Progenitor cell of endocrine pancreas (in vitro differentiated cells): ENCODE results near the gene NOX3. TPM values are rescaled to one million over a fixed set of nuclear protein-coding genes. Genes with fewer than 3 reads are reported as not detected.

Experiments
- DNase-seq: peaks from one replicate; pipeline ENCODE4 v3.0.0; 2021; ENCODE audit warnings: low spot score; ENCODE audit not compliant: unreplicated experiment
- H3K27ac Mint-ChIP-seq: 2 replicates; pipeline ENCODE4 v1.8.0; 2021; ENCODE audit warnings: mild to moderate bottlenecking, moderate library complexity, mixed read lengths
- H3K27me3 Mint-ChIP-seq: 2 replicates; pipeline ENCODE4 v1.8.0; 2021; ENCODE audit warnings: mixed read lengths
- H3K36me3 Mint-ChIP-seq: 2 replicates; pipeline ENCODE4 v1.8.0; 2022; ENCODE audit warnings: mixed read lengths; ENCODE audit not compliant: insufficient read depth
- H3K4me1 Mint-ChIP-seq: 2 replicates; pipeline ENCODE4 v1.8.0; 2021; ENCODE audit warnings: low read depth, mixed read lengths
- H3K4me3 Mint-ChIP-seq: 2 replicates; pipeline ENCODE4 v1.8.0; 2021; ENCODE audit warnings: low read depth, mild to moderate bottlenecking, moderate library complexity, mixed read lengths
- H3K9me3 Mint-ChIP-seq: 2 replicates; pipeline ENCODE4 v1.8.0; 2021; ENCODE audit warnings: low read depth, mixed read lengths
- CTCF ChIP-seq: fragments of 200-600 bp; sonication (generic); IDR thresholded peaks from one replicate; pipeline ENCODE4 v1.5.0; 2021; ENCODE audit warnings: antibody characterized with exemption, mild to moderate bottlenecking; ENCODE audit not compliant: unreplicated experiment
- total RNA-seq: library from RNA; stranded (reverse); gene quantifications from 2 replicates; pipeline ENCODE4 v1.2.1, GENCODE V29; 2021

NOX3 gene
- total RNA-seq, 1 donor from 2014 or later, result not detected

DNA sequence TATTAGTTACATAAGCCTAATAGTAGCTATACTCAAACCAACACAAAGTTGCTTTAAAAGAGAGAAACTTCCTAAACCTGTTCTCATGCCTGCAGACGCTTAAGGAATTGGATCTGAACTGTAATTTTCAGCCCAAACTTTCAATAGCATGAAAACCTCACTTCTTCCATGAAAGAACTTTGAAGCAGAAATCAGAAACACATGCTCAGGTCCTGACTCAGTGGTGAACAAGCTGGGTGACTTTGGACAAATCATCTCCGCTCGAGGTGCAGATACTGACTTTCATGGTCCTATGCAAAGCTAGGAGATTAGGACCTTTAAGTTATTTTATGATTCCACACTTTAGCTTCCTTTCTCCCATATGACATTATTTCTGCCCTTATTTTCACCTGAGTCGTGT, 36.5 kb downstream of the NOX3 start:
- H3K27ac Mint-ChIP-seq, result no peak overlapping the region
- no peak for TF ChIP-seq CTCF
- H3K9me3 Mint-ChIP-seq, result no peaks in the 10 kb centered on the region
- DNase-seq, result no peak
- no peaks in the 10 kb centered on the region for H3K27me3 Mint-ChIP-seq
- H3K4me3 Mint-ChIP-seq, result no peak overlapping the region
- H3K36me3 Mint-ChIP-seq, result no peaks in the 10 kb centered on the region
- peaks cover 5% of the 10 kb centered on the region for H3K4me1 Mint-ChIP-seq

DNA sequence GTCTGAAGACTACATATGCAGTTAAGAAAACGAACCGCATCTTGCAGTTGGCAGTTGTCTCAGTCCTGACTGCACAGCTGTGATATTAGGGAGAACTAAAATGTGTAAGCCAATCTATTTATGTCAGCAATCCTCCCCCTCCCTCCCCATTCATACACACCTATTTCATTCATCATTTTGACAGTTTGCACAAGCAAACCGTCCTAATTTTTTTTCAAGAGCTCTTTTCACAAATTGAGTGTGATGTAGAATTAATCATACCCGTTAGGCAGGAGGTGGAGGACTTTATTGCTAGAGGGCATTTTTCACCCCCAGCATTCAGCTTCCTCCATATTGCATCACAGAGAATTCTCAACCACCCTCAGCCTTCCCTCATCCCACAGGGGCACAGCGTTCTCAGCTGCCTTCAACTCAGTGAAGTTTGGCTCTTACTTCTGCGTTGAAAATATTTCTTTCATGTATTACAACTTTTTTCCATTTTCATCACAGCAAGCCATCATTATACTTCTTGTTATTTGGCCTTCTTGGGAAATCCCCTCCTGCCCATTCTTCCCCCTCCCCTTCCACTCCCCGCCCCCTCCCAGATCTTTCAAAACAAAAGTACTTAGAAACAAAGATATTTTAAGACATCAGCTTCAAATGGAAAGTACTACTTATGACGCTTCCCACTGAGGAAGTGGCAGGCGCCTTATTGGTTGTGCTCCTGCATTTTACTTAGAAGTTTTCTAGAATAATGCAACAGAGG, 37.5 kb downstream of the NOX3 start:
- H3K36me3 Mint-ChIP-seq, result no peaks in the 10 kb centered on the region
- no peak for DNase-seq
- peaks cover 6% of the 10 kb centered on the region for H3K4me1 Mint-ChIP-seq
- no peaks in the 10 kb centered on the region for H3K27me3 Mint-ChIP-seq
- H3K27ac Mint-ChIP-seq, result no peak overlapping the region
- TF ChIP-seq CTCF, result no peak
- no peaks in the 10 kb centered on the region for H3K9me3 Mint-ChIP-seq
- H3K4me3 Mint-ChIP-seq, result no peak overlapping the region

DNA sequence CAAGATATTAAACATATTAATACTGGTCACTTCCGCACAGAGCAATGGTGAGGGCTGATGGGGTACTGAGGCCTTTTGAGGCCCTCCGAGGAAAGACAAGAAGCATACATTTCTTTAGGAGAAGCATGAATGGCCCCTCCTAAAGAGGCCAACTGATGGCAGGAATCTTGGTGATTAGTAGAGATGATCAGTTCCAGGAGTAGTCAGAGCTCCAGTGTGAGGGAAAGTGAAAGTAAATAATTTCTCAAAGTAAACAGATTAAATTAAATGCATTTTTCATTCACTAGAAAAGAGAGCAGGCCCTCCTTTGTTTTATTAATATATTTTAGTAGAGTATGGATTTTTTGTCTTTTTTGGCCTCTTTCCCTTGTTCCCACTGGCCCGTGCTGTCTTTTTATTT, 38.2 kb downstream of the NOX3 start:
- Mint-ChIP-seq H3K27ac (no peak overlapping the region), H3K27me3 (no peaks in the 10 kb centered on the region), H3K9me3 (no peaks in the 10 kb centered on the region)

GRCh38 chr6:155415953-155416352, 39.7 kb downstream of the NOX3 start:
- TF ChIP-seq CTCF, result no peak
- no peak overlapping the region for H3K4me3 Mint-ChIP-seq
- H3K27me3 Mint-ChIP-seq, result no peaks in the 10 kb centered on the region
- no peaks in the 10 kb centered on the region for H3K36me3 Mint-ChIP-seq
- no peak for DNase-seq
- H3K9me3 Mint-ChIP-seq, result no peaks in the 10 kb centered on the region
- H3K27ac Mint-ChIP-seq, result no peak overlapping the region
- H3K4me1 Mint-ChIP-seq, result peaks cover 6% of the 10 kb centered on the region

More for the DNA sequence above, 38.2 kb downstream of the NOX3 start:
- Mint-ChIP-seq H3K36me3 (no peaks in the 10 kb centered on the region), H3K4me1 (peaks cover 6% of the 10 kb centered on the region), H3K4me3 (no peak overlapping the region)
- TF ChIP-seq CTCF, result no peak
- no peak for DNase-seq

GRCh38 chr6:155414049-155414448, 41.6 kb downstream of the NOX3 start:
- TF ChIP-seq CTCF, result no peak
- H3K9me3 Mint-ChIP-seq, result no peaks in the 10 kb centered on the region
- H3K27ac Mint-ChIP-seq, result no peak overlapping the region
- peaks cover 6% of the 10 kb centered on the region for H3K4me1 Mint-ChIP-seq
- no peak for DNase-seq
- no peaks in the 10 kb centered on the region for H3K27me3 Mint-ChIP-seq
- no peaks in the 10 kb centered on the region for H3K36me3 Mint-ChIP-seq
- no peak overlapping the region for H3K4me3 Mint-ChIP-seq
